Stimulated activated CD4-positive, alpha-beta T cell treated with anti-CD3 and anti-CD28 coated beads, Interleukin-2, amount 100 ng/mL, for 4 hours (primary cell): Measurements from ENCODE around the gene SUPT6H.
"Not testable (repeated sequence)": the region's sequence is repeated elsewhere in the genome, so short reads cannot be mapped to it uniquely, and the experiment has no call there.

ENCODE experiments used
- DNase-seq: peaks from one replicate; pipeline ENCODE4 v3.0.0-alpha.2; 2020; ENCODE audit warnings: low read depth

The SUPT6H gene

DNA sequence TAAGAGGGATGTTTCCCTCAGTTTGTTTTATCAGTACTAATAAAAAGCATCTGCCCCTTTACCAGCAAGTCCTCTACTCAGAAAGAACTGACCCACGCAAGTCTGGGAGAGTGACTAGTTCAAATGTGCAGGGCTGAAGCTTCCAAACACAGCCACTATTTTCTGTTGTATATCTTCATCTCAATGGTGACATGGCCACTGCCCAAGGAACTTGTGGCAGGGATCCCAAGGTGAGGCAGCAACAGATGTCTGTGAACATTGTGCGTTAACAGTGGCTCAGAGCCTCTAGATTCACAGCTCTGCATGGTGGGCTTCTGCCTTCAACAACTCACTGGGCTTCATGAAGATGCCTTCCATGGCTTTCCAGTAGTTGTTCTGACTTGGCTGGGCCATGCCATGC, 13.3 kb upstream of the SUPT6H start:
- no peak for DNase-seq

DNA sequence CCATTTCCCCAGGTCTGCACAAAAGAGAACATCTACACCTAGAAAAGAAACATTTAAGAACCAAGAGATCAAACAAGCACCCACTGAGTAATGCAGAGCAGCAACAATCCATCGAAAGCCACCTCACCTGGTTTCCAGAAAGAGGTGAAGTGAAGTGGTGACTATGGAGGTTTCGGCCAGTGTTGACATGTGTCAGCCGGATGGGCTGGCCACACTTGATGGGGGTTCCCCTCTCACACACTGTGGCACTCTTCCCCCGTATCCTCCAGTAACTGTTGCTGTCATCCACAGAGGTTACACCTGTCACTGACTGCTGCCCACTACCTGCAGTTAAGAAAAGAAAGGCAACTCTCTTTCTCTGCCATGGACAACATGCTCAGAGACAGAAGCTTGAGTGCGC, 6.8 kb upstream of the SUPT6H start:
- DNase-seq, result no peak

DNA sequence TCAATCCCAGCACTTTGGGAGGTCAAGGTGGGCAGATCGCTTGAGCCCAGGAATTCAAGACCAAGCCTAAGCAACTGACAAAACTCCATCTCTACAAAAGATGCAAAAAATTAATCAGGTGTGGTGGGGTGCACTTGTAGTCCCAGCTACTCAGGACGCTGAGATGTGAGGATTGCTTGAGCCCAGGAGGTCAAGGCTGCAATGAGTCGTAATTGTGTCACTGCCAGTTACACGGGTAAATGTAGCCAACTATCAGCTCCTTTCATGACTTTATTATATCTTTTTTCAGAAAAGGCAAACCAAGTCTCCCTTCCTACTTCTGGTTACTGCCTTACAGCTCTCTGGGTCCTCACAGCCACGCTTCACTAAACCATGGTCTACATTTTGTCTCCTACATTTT, 4.2 kb upstream of the SUPT6H start:
- DNase-seq, result no peak

GRCh38 chr17:28658342-28658741, 3.7 kb upstream of the SUPT6H start:
- DNase-seq, result not testable (repeated sequence)

GRCh38 chr17:28658766-28659496, 3.1 kb upstream of the SUPT6H start:
- DNase-seq, result not testable (repeated sequence)

DNA sequence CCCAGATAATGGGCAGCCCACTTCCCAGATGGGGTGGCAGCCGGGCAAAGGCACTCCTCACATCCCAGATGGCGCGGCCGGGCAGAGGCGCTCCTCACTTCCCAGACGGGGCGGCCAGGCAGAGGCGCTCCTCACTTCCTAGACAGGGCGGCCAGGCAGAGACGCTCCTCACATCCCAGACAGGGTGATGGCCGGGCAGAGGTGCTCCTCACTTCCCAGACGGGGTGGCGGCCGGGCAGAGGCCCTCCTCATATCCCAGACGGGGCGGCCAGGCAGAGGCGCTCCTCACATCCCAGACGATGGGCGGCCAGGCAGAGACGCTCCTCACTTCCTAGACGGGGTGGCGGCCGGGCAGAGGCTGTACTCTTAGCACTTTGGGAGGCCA, 2.5 kb upstream of the SUPT6H start:
- DNase-seq, result not testable (repeated sequence)

DNA sequence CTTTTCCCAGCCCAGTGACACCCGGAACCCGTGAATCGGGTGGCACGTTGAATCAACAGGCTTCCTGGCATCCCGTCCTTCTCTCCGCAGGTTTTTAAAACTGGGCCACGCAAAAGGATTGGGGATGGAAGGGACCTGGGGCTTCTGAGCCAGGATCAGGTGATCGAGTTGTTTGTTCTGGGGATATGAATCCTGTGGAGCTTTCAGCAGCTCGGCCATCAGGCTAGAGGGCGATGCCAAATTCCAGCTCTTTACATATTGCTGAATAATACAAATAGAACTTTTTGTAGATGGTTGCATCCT, 473 bp downstream of the SUPT6H start:
- DNase-seq, result no peak

DNA sequence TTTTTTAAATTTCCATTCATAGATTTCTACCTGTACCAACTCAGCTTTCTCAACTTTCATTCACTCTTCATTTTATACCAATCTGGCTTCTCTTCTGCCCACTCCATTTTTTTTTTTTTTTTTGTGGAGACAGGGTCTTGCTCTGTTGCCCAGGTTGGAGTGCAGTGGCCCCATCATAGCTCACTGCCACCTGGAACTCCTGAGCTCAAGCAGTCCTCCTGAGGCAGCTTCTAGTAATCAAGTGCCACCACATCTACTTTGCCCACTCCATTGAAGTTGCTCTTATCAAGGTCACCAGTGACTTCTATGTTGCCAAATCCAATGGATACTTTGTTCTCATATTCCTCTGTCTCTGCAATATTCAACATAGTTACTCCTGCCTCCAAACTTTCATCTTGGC, 1.7 kb downstream of the SUPT6H start:
- no peak for DNase-seq

- no peak for DNase-seq
These were observed 4.0 kb downstream of the SUPT6H start for GRCh38 chr17:28665994-28666393.

DNA sequence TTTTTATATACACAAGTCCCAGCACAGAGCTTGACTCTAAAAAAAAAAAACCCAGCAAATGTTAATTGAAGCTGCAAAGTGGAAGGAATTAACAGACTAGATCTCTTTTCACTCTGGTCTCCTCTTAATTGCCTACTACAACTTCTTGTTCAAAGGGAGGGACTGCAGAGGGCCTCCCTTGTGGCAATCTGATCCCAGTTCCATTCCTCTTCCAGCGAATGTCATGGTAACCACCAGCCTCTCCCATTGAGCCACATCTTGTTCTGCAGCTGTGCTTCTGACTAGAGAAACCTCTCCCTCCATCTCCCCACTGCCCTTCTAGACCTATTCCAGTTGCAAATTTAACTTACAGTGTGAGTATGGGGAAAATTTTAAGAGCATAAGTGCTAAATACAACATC, 5.9 kb downstream of the SUPT6H start:
- DNase-seq, result no peak

GRCh38 chr17:28669918-28670317, 7.9 kb downstream of the SUPT6H start:
- no peak for DNase-seq

DNA sequence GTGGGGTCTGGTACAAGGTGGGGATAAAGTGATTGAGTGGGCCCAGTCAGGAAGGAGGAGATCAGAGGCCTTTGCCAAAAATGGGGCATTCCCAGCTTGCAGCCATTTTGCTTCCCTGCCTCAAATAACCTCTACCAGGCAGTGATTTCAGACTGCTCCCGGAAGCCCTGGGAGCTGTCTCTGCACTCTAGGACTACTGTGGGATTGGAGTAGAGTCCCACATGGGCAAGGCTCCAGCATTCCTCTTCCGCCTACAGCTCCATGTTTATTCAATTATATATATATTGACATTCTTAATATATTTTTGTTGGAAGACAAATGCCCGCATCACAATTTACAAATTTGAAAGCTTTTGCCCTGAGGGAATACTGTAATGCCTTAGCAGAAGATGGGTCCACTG, 13.5 kb downstream of the SUPT6H start:
- DNase-seq, result no peak

- no peak for DNase-seq
These were observed 14.0 kb downstream of the SUPT6H start for GRCh38 chr17:28675980-28676379.

- DNase-seq, result no peak
These were observed 20.6 kb downstream of the SUPT6H start for GRCh38 chr17:28682655-28683054.

DNA sequence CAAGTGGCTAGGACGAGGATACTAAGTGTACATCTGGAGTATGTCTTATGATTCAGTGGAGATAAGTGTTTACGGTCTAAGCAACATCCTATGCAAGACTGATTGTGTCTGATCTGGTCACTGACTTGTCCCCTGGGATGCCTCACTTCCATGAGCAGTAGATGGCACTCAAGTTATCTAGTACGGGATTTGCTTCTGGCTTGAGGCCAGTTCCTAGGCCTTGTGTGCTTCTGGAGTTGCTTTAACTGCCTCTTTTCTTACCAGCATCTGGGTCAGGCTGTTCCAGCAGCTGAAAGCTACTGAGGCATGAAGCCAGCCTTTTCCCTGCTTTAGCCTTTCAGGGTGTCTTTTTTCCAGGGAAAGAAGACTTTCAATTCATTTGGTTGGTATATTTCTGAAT, 23.0 kb downstream of the SUPT6H start:
- DNase-seq, result no peak

DNA sequence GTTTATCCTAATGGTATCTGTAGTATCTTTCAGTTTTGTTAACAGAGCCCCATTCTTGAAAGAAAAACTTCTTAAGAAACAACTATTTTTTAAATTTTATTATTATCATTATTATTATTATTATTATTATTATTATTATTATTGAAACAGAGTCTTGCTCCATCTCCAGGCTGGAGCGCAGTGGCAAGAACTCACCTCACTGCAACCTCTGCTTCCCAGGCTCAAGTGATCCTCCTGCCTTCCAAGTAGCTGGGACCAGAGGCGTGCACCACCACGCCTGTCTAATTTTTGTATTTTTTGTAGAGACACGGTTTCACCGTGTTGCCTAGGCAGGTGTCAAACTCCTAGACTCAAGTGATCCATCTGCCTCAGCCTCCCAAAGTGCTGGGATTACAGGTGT, 23.4 kb downstream of the SUPT6H start:
- DNase-seq, result no peak

DNA sequence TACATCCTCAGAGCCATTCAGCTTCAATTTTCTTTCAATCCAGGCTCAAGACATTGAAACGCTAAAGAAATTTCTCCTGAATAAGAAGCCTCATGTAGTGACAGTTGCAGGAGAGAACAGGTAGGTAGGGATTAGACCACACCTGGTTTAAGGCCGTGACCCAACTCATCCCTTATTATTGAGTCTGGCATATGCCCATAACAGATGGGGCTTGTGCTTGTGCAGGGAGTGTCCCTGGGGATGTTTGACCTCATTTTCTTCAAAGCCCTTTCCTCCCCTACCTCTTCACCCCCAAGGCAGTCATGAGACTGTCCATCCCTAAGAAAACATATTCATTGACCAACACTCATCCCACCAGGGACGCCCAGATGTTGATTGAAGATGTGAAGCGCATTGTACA, 24.3 kb downstream of the SUPT6H start:
- DNase-seq, result no peak

DNA sequence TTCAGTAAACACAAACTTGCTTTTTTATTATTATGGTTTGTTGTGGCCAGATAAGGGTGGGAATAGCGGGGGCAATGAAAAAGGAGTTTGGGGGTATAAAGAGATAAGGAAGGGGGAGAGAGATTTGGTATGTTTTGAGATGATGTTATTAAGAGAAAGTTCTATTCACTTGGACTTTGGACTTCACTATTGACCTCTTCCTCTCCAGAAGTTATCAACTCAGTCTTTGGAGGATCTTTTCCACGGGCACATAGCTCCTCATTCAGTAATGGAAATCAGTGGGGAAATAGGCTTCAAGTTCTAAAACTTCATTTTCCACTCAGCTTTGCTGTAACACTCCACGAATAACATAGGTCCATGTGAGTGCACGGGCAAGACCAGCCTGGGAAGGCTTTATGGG, 26.5 kb downstream of the SUPT6H start:
- no peak for DNase-seq

DNA sequence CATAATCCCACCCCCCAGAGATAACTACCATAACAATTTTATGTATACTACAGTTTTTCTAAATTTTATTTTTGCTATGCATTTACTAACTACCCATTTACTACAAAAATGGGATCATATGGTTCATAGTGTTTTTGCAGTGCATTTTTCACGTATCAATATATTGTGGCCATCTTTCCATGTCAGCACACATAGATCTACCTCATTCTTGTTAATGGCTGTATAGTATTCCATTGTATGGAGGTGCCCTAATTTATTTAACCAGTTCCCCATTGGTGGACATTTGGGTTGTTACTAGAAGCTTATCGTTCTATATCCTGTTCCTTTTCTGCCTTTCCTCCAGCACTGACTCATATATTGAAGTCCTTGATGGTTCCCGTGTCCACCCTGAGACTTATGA, 27.0 kb downstream of the SUPT6H start:
- no peak for DNase-seq

- DNase-seq, result no peak
These were observed 31.9 kb downstream of the SUPT6H start for GRCh38 chr17:28693869-28694268.

GRCh38 chr17:28698253-28698941, 36.4 kb downstream of the SUPT6H start:
- no peak for DNase-seq

GRCh38 chr17:28700278-28700677, 38.3 kb downstream of the SUPT6H start:
- DNase-seq, result no peak

GRCh38 chr17:28700830-28701492, 39.0 kb downstream of the SUPT6H start:
- DNase-seq, result no peak
